Central memory CD8-positive, alpha-beta T cell (primary cell): ENCODE results near the gene ZNF335.
"Not testable (repeated sequence)": the region's sequence is repeated elsewhere in the genome, so short reads cannot be mapped to it uniquely, and the experiment has no call there.

Source experiments
- ATAC-seq: fragments of 150-1000 bp; cut with Tn5 transposase; replicated peaks from 2 replicates; pipeline ENCODE4 v1.10.0; 2022; ENCODE audit warnings: mild to moderate bottlenecking, moderate FRiP score, moderate number of reproducible peaks; ENCODE audit not compliant: poor library complexity, severe bottlenecking; ENCODE audit errors: extremely low read depth
- DNase-seq, 2 donors: peaks; one replicate each; pipeline ENCODE4 v3.0.0; 2021; ENCODE audit warnings: low spot score in 2 of 2
- H3K27ac Mint-ChIP-seq: one replicate; pipeline ENCODE4 v1.8.0; 2022; ENCODE audit warnings: low read depth, mild to moderate bottlenecking, moderate library complexity, mixed read lengths
- H3K27me3 Mint-ChIP-seq: one replicate; pipeline ENCODE4 v1.8.0; 2022; ENCODE audit warnings: mixed read lengths
- H3K36me3 Mint-ChIP-seq: one replicate; pipeline ENCODE4 v1.8.0; 2022; ENCODE audit warnings: mild to moderate bottlenecking, moderate library complexity, mixed read lengths; ENCODE audit not compliant: insufficient read depth
- H3K4me1 Mint-ChIP-seq: one replicate; pipeline ENCODE4 v1.8.0; 2022; ENCODE audit warnings: mixed read lengths
- H3K4me3 Mint-ChIP-seq: one replicate; pipeline ENCODE4 v1.8.0; 2022; ENCODE audit warnings: mild to moderate bottlenecking, moderate library complexity, mixed read lengths
- H3K9me3 Mint-ChIP-seq: one replicate; pipeline ENCODE4 v1.8.0; 2022; ENCODE audit warnings: mixed read lengths

ZNF335 gene

GRCh38 chr20:45998337-45998736 lies 26.3 kb upstream of the ZNF335 start:
- H3K27ac Mint-ChIP-seq: no peak overlapping the region
- no peak overlapping the region for H3K4me3 Mint-ChIP-seq
- H3K27me3 Mint-ChIP-seq: peaks cover 14% of the 10 kb centered on the region
- H3K9me3 Mint-ChIP-seq: no peaks in the 10 kb centered on the region
- DNase-seq: no peak
- H3K4me1 Mint-ChIP-seq: peaks cover 24% of the 10 kb centered on the region
- no peaks in the 10 kb centered on the region for H3K36me3 Mint-ChIP-seq
- ATAC-seq: peak; percentile 52

- Mint-ChIP-seq H3K27ac (peak overlapping the region; percentile 1), H3K9me3 (no peaks in the 10 kb centered on the region), H3K36me3 (no peaks in the 10 kb centered on the region), H3K27me3 (peaks cover 14% of the 10 kb centered on the region), H3K4me1 (peaks cover 24% of the 10 kb centered on the region), H3K4me3 (no peak overlapping the region)
- DNase-seq: no peak
- no peak for ATAC-seq
Measured at GRCh38 chr20:45997187-45997586, 25.2 kb upstream of the ZNF335 start.

GRCh38 chr20:45995495-45996097 lies 23.6 kb upstream of the ZNF335 start:
- H3K36me3 Mint-ChIP-seq, H3K9me3 Mint-ChIP-seq, DNase-seq, H3K27ac Mint-ChIP-seq, H3K4me3 Mint-ChIP-seq, ATAC-seq: not testable (repeated sequence)
- Mint-ChIP-seq H3K27me3 (peaks cover 14% of the 10 kb centered on the region), H3K4me1 (peaks cover 22% of the 10 kb centered on the region)

GRCh38 chr20:45994761-45995493 lies 22.9 kb upstream of the ZNF335 start:
- Mint-ChIP-seq H3K4me1 (peaks cover 17% of the 10 kb centered on the region), H3K9me3 (no peaks in the 10 kb centered on the region), H3K27me3 (peaks cover 14% of the 10 kb centered on the region), H3K27ac (no peak overlapping the region), H3K4me3 (no peak overlapping the region), H3K36me3 (no peaks in the 10 kb centered on the region)
- ATAC-seq (no peak), DNase-seq (no peak)

- H3K27ac Mint-ChIP-seq: no peak overlapping the region
Measured at GRCh38 chr20:45993197-45993951, 21.4 kb upstream of the ZNF335 start.

GRCh38 chr20:45991616-45992015 lies 19.6 kb upstream of the ZNF335 start:
- H3K27ac Mint-ChIP-seq: no peak overlapping the region
- H3K9me3 Mint-ChIP-seq: no peaks in the 10 kb centered on the region
- H3K36me3 Mint-ChIP-seq: peaks cover 3% of the 10 kb centered on the region
- DNase-seq: no peak
- ATAC-seq: no peak
- peaks cover 6% of the 10 kb centered on the region for H3K4me1 Mint-ChIP-seq
- H3K27me3 Mint-ChIP-seq: peaks cover under 1% of the 10 kb centered on the region
- H3K4me3 Mint-ChIP-seq: no peak overlapping the region

More at GRCh38 chr20:45993197-45993951, 21.4 kb upstream of the ZNF335 start:
- Mint-ChIP-seq H3K9me3 (no peaks in the 10 kb centered on the region), H3K4me1 (peaks cover 6% of the 10 kb centered on the region), H3K36me3 (peaks cover 3% of the 10 kb centered on the region), H3K4me3 (no peak overlapping the region), H3K27me3 (peaks cover 14% of the 10 kb centered on the region)
- ATAC-seq: no peak
- no peak for DNase-seq

GRCh38 chr20:45988830-45989229 lies 16.8 kb upstream of the ZNF335 start:
- ATAC-seq, H3K27ac Mint-ChIP-seq, H3K4me1 Mint-ChIP-seq, H3K27me3 Mint-ChIP-seq, H3K9me3 Mint-ChIP-seq, H3K36me3 Mint-ChIP-seq, DNase-seq, H3K4me3 Mint-ChIP-seq: not testable (repeated sequence)

- H3K4me1 Mint-ChIP-seq: no peaks in the 10 kb centered on the region
- H3K27ac Mint-ChIP-seq: no peak overlapping the region
- H3K4me3 Mint-ChIP-seq: no peak overlapping the region
- peak; percentile 92 for ATAC-seq
- H3K27me3 Mint-ChIP-seq: no peaks in the 10 kb centered on the region
- no peaks in the 10 kb centered on the region for H3K9me3 Mint-ChIP-seq
- H3K36me3 Mint-ChIP-seq: peaks cover 3% of the 10 kb centered on the region
- DNase-seq: peak; percentile 65 to 71
Measured at GRCh38 chr20:45987108-45987780, 15.2 kb upstream of the ZNF335 start.

GRCh38 chr20:45985573-45985972 lies 13.6 kb upstream of the ZNF335 start:
- Mint-ChIP-seq H3K27me3 (no peaks in the 10 kb centered on the region), H3K9me3 (no peaks in the 10 kb centered on the region), H3K4me3 (no peak overlapping the region), H3K36me3 (peaks cover 3% of the 10 kb centered on the region), H3K4me1 (no peaks in the 10 kb centered on the region), H3K27ac (no peak overlapping the region)
- ATAC-seq: no peak
- no peak for DNase-seq

- DNase-seq (no peak), ATAC-seq (no peak)
- H3K27ac Mint-ChIP-seq: no peak overlapping the region
Measured at GRCh38 chr20:45983279-45983743, 11.3 kb upstream of the ZNF335 start.

GRCh38 chr20:45981261-45981660 lies 9.3 kb upstream of the ZNF335 start:
- H3K9me3 Mint-ChIP-seq: no peaks in the 10 kb centered on the region
- H3K27ac Mint-ChIP-seq: no peak overlapping the region
- no peaks in the 10 kb centered on the region for H3K27me3 Mint-ChIP-seq
- DNase-seq: no peak
- no peak overlapping the region for H3K4me3 Mint-ChIP-seq
- no peaks in the 10 kb centered on the region for H3K36me3 Mint-ChIP-seq
- no peaks in the 10 kb centered on the region for H3K4me1 Mint-ChIP-seq
- ATAC-seq: no peak

More at GRCh38 chr20:45983279-45983743, 11.3 kb upstream of the ZNF335 start:
- Mint-ChIP-seq H3K4me3 (no peak overlapping the region), H3K36me3 (no peaks in the 10 kb centered on the region), H3K4me1 (no peaks in the 10 kb centered on the region), H3K27me3 (no peaks in the 10 kb centered on the region), H3K9me3 (no peaks in the 10 kb centered on the region)

- peaks cover 20% of the 10 kb centered on the region for H3K36me3 Mint-ChIP-seq
- no peak overlapping the region for H3K27ac Mint-ChIP-seq
- H3K9me3 Mint-ChIP-seq: no peaks in the 10 kb centered on the region
- peaks cover 7% of the 10 kb centered on the region for H3K4me1 Mint-ChIP-seq
- H3K4me3 Mint-ChIP-seq: no peak overlapping the region
- no peak for ATAC-seq
- no peaks in the 10 kb centered on the region for H3K27me3 Mint-ChIP-seq
- no peak for DNase-seq
Measured at GRCh38 chr20:45976086-45976485, 4.1 kb upstream of the ZNF335 start.
